RWPE2 (cell line): Measurements from ENCODE around the gene DENND4A.

Source experiments
- ATAC-seq: fragments of 200-7000 bp; cut with Tn5 transposase; 3 replicates; pipeline ENCODE4 v1.9.1; 2021; ENCODE audit warnings: low read depth
- DNase-seq: peaks from one replicate; pipeline ENCODE4 v3.0.0-alpha.2; 2020; ENCODE audit warnings: low spot score
- H3K27ac ChIP-seq: fragments of 450-650 bp; 2 replicates; pipeline ENCODE4 v1.5.1; 2017; ENCODE audit warnings: mild to moderate bottlenecking; ENCODE audit not compliant: poor library complexity, severe bottlenecking
- H3K27me3 ChIP-seq: fragments of 250-450 bp; sonication (Bioruptor Pico); 2 replicates; pipeline ENCODE4 v1.5.1; 2021; ENCODE audit warnings: mild to moderate bottlenecking, moderate library complexity; ENCODE audit not compliant: insufficient read depth, poor library complexity, severe bottlenecking
- H3K36me3 ChIP-seq: fragments of 250-450 bp; sonication (Bioruptor Pico); 2 replicates; pipeline ENCODE4 v1.5.1; 2020; ENCODE audit warnings: low read depth, mild to moderate bottlenecking, moderate library complexity
- H3K4me1 ChIP-seq: fragments of 250-450 bp; sonication (Bioruptor Pico); 2 replicates; pipeline ENCODE4 v1.5.1; 2021; ENCODE audit warnings: mild to moderate bottlenecking, moderate library complexity; ENCODE audit not compliant: insufficient read depth, poor library complexity, severe bottlenecking
- H3K4me3 ChIP-seq: fragments of 250-450 bp; sonication (Bioruptor Pico); 2 replicates; pipeline ENCODE4 v1.5.1; 2021; ENCODE audit warnings: mild to moderate bottlenecking, moderate library complexity; ENCODE audit not compliant: severe bottlenecking
- H3K9me3 ChIP-seq: fragments of 250-450 bp; sonication (Bioruptor Pico); 2 replicates; pipeline ENCODE4 v1.5.1; 2021; ENCODE audit warnings: mild to moderate bottlenecking, moderate library complexity; ENCODE audit not compliant: severe bottlenecking
- TF ChIP-seq, protein P1 (sequence below): fragments of 450-650 bp; IDR thresholded peaks from one replicate; pipeline ENCODE4 v1.5.1; 2017; ENCODE audit warnings: mild to moderate bottlenecking, moderate library complexity; ENCODE audit not compliant: poor library complexity, severe bottlenecking

The DENND4A gene

GRCh38 chr15:65682404-65682911 is 109.6 kb downstream of the DENND4A start:
- H3K4me3 ChIP-seq, result no peak overlapping the region
- H3K9me3 ChIP-seq, result no peaks in the 10 kb centered on the region
- H3K27me3 ChIP-seq, result no peaks in the 10 kb centered on the region
- no peak overlapping the region for H3K27ac ChIP-seq
- peaks cover 3% of the 10 kb centered on the region; the same call in 1 of the 2 replicates for H3K36me3 ChIP-seq
- no peaks in the 10 kb centered on the region for H3K4me1 ChIP-seq
- TF ChIP-seq, protein P1, sequence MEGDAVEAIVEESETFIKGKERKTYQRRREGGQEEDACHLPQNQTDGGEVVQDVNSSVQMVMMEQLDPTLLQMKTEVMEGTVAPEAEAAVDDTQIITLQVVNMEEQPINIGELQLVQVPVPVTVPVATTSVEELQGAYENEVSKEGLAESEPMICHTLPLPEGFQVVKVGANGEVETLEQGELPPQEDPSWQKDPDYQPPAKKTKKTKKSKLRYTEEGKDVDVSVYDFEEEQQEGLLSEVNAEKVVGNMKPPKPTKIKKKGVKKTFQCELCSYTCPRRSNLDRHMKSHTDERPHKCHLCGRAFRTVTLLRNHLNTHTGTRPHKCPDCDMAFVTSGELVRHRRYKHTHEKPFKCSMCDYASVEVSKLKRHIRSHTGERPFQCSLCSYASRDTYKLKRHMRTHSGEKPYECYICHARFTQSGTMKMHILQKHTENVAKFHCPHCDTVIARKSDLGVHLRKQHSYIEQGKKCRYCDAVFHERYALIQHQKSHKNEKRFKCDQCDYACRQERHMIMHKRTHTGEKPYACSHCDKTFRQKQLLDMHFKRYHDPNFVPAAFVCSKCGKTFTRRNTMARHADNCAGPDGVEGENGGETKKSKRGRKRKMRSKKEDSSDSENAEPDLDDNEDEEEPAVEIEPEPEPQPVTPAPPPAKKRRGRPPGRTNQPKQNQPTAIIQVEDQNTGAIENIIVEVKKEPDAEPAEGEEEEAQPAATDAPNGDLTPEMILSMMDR, result no peak
- ATAC-seq (no peak), DNase-seq (no peak)

DNA sequence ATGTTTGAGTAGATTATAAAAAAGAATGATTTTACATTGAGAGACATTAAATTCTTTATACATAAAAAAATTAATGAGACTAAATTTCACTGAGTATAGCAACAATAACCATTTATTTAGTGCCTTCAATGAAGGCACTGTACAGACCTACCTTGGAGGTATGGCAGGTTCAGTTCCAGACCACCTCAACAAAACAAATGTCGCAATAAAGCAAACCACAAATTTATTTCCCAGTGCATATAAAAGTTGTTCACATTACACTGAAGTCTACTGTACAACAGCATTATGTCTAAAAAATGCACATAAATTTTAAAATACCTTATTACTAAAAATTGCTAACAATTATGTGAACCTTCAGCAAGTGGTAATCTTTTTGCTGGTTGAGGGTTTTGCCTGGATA is 111.5 kb downstream of the DENND4A start:
- TF ChIP-seq, protein P1, result no peak

GRCh38 chr15:65676123-65676522 is 116.0 kb downstream of the DENND4A start:
- no peak for ATAC-seq
- Histone ChIP-seq H3K36me3 (peaks cover 27% of the 10 kb centered on the region), H3K9me3 (no peaks in the 10 kb centered on the region), H3K4me3 (no peak overlapping the region), H3K4me1 (no peaks in the 10 kb centered on the region), H3K27me3 (no peaks in the 10 kb centered on the region), H3K27ac (no peak overlapping the region)
- DNase-seq, result no peak
- TF ChIP-seq, protein P1, result no peak

More for the DNA sequence above, 111.5 kb downstream of the DENND4A start:
- Histone ChIP-seq H3K4me1 (no peaks in the 10 kb centered on the region), H3K9me3 (no peaks in the 10 kb centered on the region), H3K36me3 (peaks cover 6% of the 10 kb centered on the region), H3K4me3 (no peak overlapping the region), H3K27ac (no peak overlapping the region), H3K27me3 (no peaks in the 10 kb centered on the region)
- no peak for DNase-seq
- no peak for ATAC-seq

- TF ChIP-seq, protein P1, result no peak
- Histone ChIP-seq H3K4me3 (no peak overlapping the region), H3K4me1 (no peaks in the 10 kb centered on the region), H3K27ac (no peak overlapping the region), H3K9me3 (no peaks in the 10 kb centered on the region), H3K27me3 (no peaks in the 10 kb centered on the region), H3K36me3 (peaks cover 32% of the 10 kb centered on the region)
- ATAC-seq (no peak), DNase-seq (no peak)
Measured at GRCh38 chr15:65675551-65675950, 116.5 kb downstream of the DENND4A start.

DNA sequence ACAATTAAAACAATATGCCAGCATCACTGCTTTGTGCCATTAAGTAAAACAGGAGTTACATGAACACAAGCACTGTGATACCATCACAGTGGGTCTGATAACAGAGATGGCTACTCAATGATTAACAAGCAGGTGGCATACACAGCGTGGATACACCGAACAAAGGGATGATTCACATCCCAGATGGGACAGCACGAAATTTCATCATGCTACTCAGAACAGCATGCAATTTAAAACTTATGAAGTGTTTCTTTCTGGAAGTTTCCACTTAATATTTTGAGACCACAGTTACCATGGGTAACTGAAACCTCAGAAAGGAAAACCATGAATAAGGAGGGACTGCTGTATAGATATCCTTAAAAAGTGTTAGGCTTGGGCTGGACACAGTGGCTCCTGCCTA is 125.8 kb downstream of the DENND4A start:
- Histone ChIP-seq H3K4me1 (no peaks in the 10 kb centered on the region), H3K27ac (no peak overlapping the region), H3K27me3 (no peaks in the 10 kb centered on the region), H3K36me3 (peaks cover 62% of the 10 kb centered on the region), H3K4me3 (no peak overlapping the region), H3K9me3 (no peaks in the 10 kb centered on the region)
- no peak for DNase-seq
- peak; percentile 94 for ATAC-seq
- TF ChIP-seq, protein P1, result peak; percentile 17
